ENCODE data around the gene SFXN3.

Gene SFXN3, protein sequence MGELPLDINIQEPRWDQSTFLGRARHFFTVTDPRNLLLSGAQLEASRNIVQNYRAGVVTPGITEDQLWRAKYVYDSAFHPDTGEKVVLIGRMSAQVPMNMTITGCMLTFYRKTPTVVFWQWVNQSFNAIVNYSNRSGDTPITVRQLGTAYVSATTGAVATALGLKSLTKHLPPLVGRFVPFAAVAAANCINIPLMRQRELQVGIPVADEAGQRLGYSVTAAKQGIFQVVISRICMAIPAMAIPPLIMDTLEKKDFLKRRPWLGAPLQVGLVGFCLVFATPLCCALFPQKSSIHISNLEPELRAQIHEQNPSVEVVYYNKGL

DNA sequence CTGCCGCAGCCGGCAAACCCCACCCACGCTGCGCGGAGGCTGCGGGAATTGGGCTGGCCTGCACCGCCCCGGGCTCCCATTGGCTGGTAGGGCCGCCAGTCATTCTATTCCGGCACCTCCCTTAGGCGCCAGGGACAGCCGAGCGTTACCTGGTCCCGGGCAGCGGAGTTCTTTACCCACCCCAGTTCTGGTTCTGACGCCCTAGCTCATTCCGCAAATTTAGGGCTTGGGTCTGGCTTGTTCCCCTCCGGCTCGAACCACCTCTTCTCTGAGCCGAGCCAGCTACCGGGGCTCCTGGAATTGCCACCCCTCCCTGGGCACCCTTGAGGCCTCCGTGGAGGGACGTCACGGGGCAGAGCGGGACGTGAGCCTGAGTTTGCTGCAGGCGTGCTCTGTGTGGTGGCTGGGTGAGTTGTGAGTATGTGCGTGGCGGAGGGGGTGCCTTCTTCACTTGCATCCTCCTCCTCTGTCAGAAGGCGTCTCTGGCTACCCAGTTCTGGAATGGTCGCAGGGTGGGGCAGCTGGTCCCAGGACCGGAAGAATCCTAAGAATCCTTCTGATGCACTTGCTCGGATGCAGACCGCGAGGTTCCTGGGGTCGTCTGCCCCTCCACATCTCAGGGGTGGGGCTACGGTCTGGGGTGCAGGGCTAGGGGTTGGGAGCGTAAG, at the start of gene SFXN3, which contains the start of gene PDZD7:
SFXN3 (plus strand) TSS at position 107 of the 668 bp plus-strand sequence. CDS start 3,461 bp downstream, outside the sequence.
PDZD7 (minus strand) TSS at position 2 of the 668 bp plus-strand sequence. CDS start 910 bp downstream, outside the sequence.
- peak within 1 kb of the TSS; percentile 86 for H3K4me3 ChIP-seq (ENCODE audit: low read depth, low read length)
- ChIA-PET CTCF (interaction anchor here (1.3 to 35.4 kb wide), 5 partner anchors 14 to 37 kb away, joined by 3 to 1481 read pairs (median 242); partner anchors contain the start of genes KAZALD1, LZTS2, MRPL43 and TWNK), POLR2A (interaction anchor here (1.1 to 2.3 kb wide), 5 partner anchors 10 to 33 kb away, joined by 3 to 18 read pairs (median 4); partner anchors contain the start of gene LZTS2)
- TF ChIP-seq, protein P1, sequence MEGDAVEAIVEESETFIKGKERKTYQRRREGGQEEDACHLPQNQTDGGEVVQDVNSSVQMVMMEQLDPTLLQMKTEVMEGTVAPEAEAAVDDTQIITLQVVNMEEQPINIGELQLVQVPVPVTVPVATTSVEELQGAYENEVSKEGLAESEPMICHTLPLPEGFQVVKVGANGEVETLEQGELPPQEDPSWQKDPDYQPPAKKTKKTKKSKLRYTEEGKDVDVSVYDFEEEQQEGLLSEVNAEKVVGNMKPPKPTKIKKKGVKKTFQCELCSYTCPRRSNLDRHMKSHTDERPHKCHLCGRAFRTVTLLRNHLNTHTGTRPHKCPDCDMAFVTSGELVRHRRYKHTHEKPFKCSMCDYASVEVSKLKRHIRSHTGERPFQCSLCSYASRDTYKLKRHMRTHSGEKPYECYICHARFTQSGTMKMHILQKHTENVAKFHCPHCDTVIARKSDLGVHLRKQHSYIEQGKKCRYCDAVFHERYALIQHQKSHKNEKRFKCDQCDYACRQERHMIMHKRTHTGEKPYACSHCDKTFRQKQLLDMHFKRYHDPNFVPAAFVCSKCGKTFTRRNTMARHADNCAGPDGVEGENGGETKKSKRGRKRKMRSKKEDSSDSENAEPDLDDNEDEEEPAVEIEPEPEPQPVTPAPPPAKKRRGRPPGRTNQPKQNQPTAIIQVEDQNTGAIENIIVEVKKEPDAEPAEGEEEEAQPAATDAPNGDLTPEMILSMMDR (IDR thresholded peaks at IDR 0.05; ENCODE audit: insufficient read depth, low read length, missing control alignments), result no peak
- no peak for DNase-seq (ENCODE audit: low read depth, low spot score)

DNA sequence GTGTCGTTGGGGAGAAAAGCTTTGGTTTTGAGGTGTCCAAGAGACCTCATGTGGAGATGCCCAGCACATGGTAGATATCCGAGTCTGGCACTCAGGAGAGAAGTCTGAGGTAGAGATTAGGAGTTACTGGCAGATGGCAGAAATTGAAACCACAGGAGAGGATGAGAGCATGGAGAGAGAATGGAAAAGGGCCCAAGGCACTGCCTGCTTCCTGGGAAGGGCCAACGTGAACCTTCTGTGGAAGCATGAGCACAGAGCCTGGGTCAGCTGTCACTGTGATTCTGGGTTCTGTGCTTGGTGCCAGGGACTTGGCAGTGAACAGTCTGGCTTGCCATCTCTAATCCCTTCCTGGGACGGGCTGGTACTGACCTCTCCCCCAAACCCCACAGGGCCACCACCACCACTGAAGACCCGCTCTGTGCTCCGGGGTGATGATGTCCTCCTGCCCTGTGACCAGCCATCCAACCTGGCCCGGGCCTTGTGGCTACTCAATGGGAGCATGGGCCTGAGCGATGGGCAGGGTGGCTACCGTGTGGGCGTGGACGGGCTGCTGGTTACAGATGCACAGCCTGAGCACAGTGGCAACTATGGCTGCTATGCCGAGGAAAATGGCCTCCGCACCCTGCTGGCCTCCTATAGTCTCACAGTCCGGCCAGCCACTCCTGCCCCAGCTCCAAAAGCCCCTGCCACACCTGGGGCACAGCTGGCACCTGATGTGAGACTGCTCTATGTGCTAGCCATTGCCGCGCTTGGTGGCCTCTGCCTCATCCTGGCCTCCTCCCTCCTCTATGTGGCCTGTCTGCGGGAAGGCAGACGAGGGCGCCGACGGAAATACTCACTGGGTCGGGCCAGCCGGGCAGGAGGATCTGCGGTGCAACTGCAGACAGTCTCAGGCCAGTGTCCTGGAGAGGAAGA, 47.9 kb upstream of the SFXN3 start:
- TF ChIP-seq, protein P1 (IDR thresholded peaks at IDR 0.05; ENCODE audit: insufficient read depth, low read length, missing control alignments), result no peak
- CTCF ChIA-PET, result interaction anchor here (10.0 to 26.4 kb wide), 2 partner anchors 13 to 34 kb away, joined by 119 to 803 read pairs; partner anchors contain the start of gene LZTS2
- no peak for DNase-seq (ENCODE audit: low read depth, low spot score)
- POLR2A ChIA-PET, result no interaction called here
- H3K4me3 ChIP-seq (ENCODE audit: low read depth, low read length), result no peak overlapping the region

DNA sequence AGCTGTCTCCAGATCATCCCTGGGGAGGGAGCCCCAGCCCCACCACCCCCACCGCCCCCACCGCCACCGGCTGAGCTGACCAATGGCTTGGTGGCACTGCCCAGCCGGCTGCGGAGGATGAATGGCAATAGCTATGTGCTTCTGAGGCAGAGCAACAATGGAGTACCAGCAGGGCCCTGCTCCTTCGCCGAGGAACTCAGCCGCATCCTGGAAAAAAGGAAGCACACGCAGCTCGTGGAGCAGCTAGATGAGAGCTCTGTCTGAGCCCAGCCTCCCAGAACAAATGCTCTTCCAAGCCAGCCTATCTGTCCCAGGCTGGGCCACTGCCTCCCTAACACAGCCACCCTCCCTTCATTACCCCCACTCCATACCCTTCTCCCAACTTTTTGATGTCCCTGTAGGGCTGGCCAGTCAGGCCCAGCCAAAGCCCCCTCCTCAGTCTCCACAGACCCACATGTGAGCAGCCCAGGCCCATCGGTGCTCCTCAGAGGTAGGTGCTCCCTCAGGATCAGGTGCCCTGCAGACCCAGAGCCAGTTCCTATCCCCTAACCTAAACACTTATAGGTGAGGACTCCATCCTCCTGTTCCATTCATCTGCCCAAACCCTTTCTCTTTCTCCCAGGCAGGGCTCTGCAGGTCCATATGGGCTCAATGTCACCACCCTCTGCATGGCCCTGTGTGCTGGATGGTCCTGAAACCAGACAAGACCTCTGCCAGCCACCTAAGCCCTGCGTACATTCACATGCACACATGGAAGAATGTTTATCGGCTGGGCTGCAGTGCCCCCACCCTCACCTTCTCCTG, 47.0 kb upstream of the SFXN3 start:
- no peak for DNase-seq (ENCODE audit: low read depth, low spot score)
- CTCF ChIA-PET, result interaction anchor here (1.1 to 26.4 kb wide), 3 partner anchors 9 to 33 kb away, joined by 4 to 803 read pairs (median 119); partner anchors contain the start of gene LZTS2
- POLR2A ChIA-PET, result no interaction called here

DNA sequence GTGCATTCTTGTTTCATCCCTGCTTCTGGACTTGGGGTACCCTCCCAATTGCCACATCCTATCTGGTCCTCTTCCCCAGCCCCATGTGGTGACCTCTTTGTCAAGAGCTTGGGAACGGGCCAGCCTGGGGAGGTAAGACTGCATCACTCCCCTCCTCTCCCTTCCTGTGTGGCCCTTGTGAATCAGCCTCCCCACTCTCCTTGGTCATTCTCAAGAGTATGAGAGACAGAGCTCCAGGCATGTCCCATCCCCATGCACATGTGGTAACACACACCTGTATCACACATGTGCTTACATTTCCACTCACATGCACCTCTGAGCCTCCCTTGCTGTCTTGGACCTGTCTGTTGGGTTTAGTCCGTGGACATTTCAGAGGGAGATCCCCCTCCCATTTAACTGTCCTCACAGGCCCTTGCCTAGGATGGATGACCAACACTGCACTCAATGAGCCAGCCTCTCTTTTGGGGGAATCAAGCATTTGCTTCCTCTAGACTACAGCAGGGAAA, 46.3 kb upstream of the SFXN3 start:
- H3K4me3 ChIP-seq (ENCODE audit: low read depth, low read length), result no peak overlapping the region
- TF ChIP-seq, protein P1 (IDR thresholded peaks at IDR 0.05; ENCODE audit: insufficient read depth, low read length, missing control alignments), result no peak
- CTCF ChIA-PET, result interaction anchor here (1.1 to 26.4 kb wide), 4 partner anchors 10 to 32 kb away, joined by 4 to 803 read pairs (median 67); partner anchors contain the start of gene LZTS2
- POLR2A ChIA-PET, result interaction anchor here (0.7 kb wide), 1 partner anchor 752 kb away, joined by 3 read pairs; no protein-coding TSS in a partner anchor
- no peak for DNase-seq (ENCODE audit: low read depth, low spot score)

More for the DNA sequence above, 47.0 kb upstream of the SFXN3 start:
- TF ChIP-seq, protein P1 (IDR thresholded peaks at IDR 0.05; ENCODE audit: insufficient read depth, low read length, missing control alignments), result no peak
- H3K4me3 ChIP-seq (ENCODE audit: low read depth, low read length), result no peak overlapping the region

DNA sequence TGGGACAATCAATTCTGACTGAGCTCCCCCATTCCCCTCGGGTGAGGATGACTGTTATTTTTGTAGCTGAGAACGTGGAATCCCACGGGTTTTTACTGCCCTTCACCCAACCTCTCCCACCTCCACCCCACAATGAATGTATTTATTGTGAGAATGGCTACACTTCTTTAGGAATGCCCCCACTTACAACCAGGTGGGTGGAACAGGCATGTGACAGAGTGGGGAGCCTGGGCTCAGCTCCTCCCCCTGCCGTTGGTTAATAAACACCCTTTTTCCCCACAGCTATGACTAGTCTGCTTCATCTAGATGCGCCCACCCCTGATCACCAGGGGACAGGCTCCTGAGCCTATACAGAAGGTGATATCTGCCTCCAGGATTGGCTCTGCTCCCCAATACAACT, 45.7 kb upstream of the SFXN3 start:
- CTCF ChIA-PET, result interaction anchor here (1.0 to 26.4 kb wide), 8 partner anchors 8 to 56 kb away, joined by 3 to 803 read pairs (median 4); partner anchors contain the start of gene LZTS2
- no peak for DNase-seq (ENCODE audit: low read depth, low spot score)

More for the DNA sequence above, 45.7 kb upstream of the SFXN3 start:
- no peak overlapping the region for H3K4me3 ChIP-seq (ENCODE audit: low read depth, low read length)
- POLR2A ChIA-PET, result interaction anchor here (0.7 kb wide), 1 partner anchor 752 kb away, joined by 3 read pairs; no protein-coding TSS in a partner anchor
- TF ChIP-seq, protein P1 (IDR thresholded peaks at IDR 0.05; ENCODE audit: insufficient read depth, low read length, missing control alignments), result no peak

Measured in AG04449 (cell line).